Astrocyte (in vitro differentiated cells and primary cell): Measurements from ENCODE around the gene USP44. TPM values are rescaled to one million over a fixed set of nuclear protein-coding genes. Genes with fewer than 3 reads are reported as not detected.

Source experiments
- DNase-seq: peaks from one replicate; pipeline ENCODE4 v3.0.0-alpha.2; 2010; ENCODE audit warnings: low read depth
- FAIRE-seq: peaks from 2 replicates; lab custom pipeline; 2011; peaks lifted over from hg19 to GRCh38; lab: Jason Lieb, UNC
- H2AFZ ChIP-seq: 2 replicates; pipeline ENCODE4 v1.6.0; 2012; ENCODE audit warnings: low read depth, low read length, inconsistent platforms
- H3K27ac ChIP-seq: 2 replicates; pipeline ENCODE4 v1.5.1; 2011; ENCODE audit warnings: low read depth, low read length, inconsistent platforms
- H3K27me3 ChIP-seq: 2 replicates; pipeline ENCODE4 v1.6.0; 2011; ENCODE audit warnings: low read length, inconsistent platforms; ENCODE audit not compliant: insufficient read depth
- H3K36me3 ChIP-seq: 2 replicates; pipeline ENCODE4 v1.5.1; 2011; ENCODE audit warnings: low read length, inconsistent platforms; ENCODE audit not compliant: insufficient read depth
- H3K4me1 ChIP-seq: 2 replicates; pipeline ENCODE4 v1.5.1; 2011; ENCODE audit warnings: low read length, inconsistent platforms; ENCODE audit not compliant: insufficient read depth
- H3K4me2 ChIP-seq: 2 replicates; pipeline ENCODE4 v1.6.0; 2012; ENCODE audit warnings: low read length, inconsistent platforms
- H3K4me3 ChIP-seq: 2 replicates; pipeline ENCODE4 v1.5.1; 2011; ENCODE audit warnings: low read depth, mild to moderate bottlenecking, low read length, inconsistent platforms; ENCODE audit not compliant: insufficient read depth
- H3K79me2 ChIP-seq: 2 replicates; pipeline ENCODE4 v1.6.0; 2012; ENCODE audit warnings: mild to moderate bottlenecking, low read length, inconsistent platforms; ENCODE audit not compliant: insufficient read depth
- H3K9ac ChIP-seq: 2 replicates; pipeline ENCODE4 v1.6.0; 2012; ENCODE audit warnings: mild to moderate bottlenecking, low read length, inconsistent platforms
- H3K9me3 ChIP-seq: 2 replicates; pipeline ENCODE4 v1.5.1; 2012; ENCODE audit warnings: low read depth, mild to moderate bottlenecking, low read length, inconsistent platforms; ENCODE audit not compliant: insufficient read depth
- H4K20me1 ChIP-seq: 2 replicates; pipeline ENCODE4 v1.6.0; 2012; ENCODE audit warnings: low read length, inconsistent platforms; ENCODE audit not compliant: insufficient read depth
- H3K27ac Mint-ChIP-seq: one replicate; pipeline ENCODE4 v1.8.0; 2021; ENCODE audit warnings: mild to moderate bottlenecking, mixed read lengths; ENCODE audit not compliant: unreplicated experiment
- H3K27me3 Mint-ChIP-seq: one replicate; pipeline ENCODE4 v1.8.0; 2021; ENCODE audit warnings: low read depth, mixed read lengths; ENCODE audit not compliant: unreplicated experiment
- H3K36me3 Mint-ChIP-seq: one replicate; pipeline ENCODE4 v1.8.0; 2021; ENCODE audit warnings: low read depth, mixed read lengths; ENCODE audit not compliant: unreplicated experiment
- H3K4me1 Mint-ChIP-seq: one replicate; pipeline ENCODE4 v1.8.0; 2021; ENCODE audit warnings: low read depth, mixed read lengths; ENCODE audit not compliant: unreplicated experiment
- H3K4me3 Mint-ChIP-seq: one replicate; pipeline ENCODE4 v1.8.0; 2021; ENCODE audit warnings: mild to moderate bottlenecking, moderate library complexity, mixed read lengths; ENCODE audit not compliant: unreplicated experiment
- H3K9me3 Mint-ChIP-seq: one replicate; pipeline ENCODE4 v1.8.0; 2021; ENCODE audit warnings: mild to moderate bottlenecking, mixed read lengths; ENCODE audit not compliant: unreplicated experiment
- EZH2 ChIP-seq: IDR thresholded peaks from 2 replicates; pipeline ENCODE4 v1.6.1; 2012; ENCODE audit warnings: mild to moderate bottlenecking, low read length, inconsistent platforms; ENCODE audit not compliant: insufficient read depth
- total RNA-seq: library from RNA; stranded (reverse); gene quantifications from 2 replicates; pipeline ENCODE4 v1.2.1, GENCODE V29; 2021
- TF ChIP-seq, protein P1 (sequence below): IDR thresholded peaks from 2 replicates; pipeline ENCODE4 v1.5.1; 2011; ENCODE audit warnings: low read depth, mild to moderate bottlenecking, inconsistent platforms, low read length, moderate library complexity; ENCODE audit not compliant: insufficient read depth

The USP44 gene
- total RNA-seq, 1 donor from 2014 or later, result 5.4 TPM

DNA sequence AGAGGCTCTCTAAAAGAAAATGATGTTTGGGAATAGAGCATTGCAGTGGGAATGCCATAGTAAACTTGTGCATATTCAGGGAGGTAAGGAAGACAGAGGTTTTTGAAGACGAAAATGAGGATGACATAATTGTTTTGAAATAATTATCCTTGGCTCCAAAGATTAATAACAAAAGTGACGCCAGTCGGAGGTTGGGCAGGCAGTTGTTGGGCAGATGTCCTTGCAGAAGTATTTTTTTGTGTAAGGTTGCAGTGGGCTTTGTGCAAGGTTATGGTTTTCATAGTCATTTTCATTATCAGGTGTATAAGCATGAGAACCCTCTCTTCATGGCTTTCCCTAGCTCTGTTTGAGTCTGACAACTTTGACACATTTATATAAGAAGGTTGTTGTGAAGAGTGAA is 42.0 kb downstream of the USP44 start:
- Histone ChIP-seq H3K4me2 (no peak overlapping the region), H3K27ac (no peak overlapping the region), H3K9me3 (no peaks in the 10 kb centered on the region), H3K36me3 (peaks cover 54% of the 10 kb centered on the region), H3K4me3 (no peak overlapping the region), H2AFZ (no peak overlapping the region), H3K79me2 (peaks cover 11% of the 10 kb centered on the region), H3K27me3 (no peaks in the 10 kb centered on the region), H4K20me1 (peaks cover 13% of the 10 kb centered on the region), H3K4me1 (no peaks in the 10 kb centered on the region), H3K9ac (no peak overlapping the region)
- H3K27ac Mint-ChIP-seq, result no peak overlapping the region
- H3K27me3 Mint-ChIP-seq, result no peaks in the 10 kb centered on the region
- peaks cover 20% of the 10 kb centered on the region for H3K36me3 Mint-ChIP-seq
- TF ChIP-seq, protein P1, sequence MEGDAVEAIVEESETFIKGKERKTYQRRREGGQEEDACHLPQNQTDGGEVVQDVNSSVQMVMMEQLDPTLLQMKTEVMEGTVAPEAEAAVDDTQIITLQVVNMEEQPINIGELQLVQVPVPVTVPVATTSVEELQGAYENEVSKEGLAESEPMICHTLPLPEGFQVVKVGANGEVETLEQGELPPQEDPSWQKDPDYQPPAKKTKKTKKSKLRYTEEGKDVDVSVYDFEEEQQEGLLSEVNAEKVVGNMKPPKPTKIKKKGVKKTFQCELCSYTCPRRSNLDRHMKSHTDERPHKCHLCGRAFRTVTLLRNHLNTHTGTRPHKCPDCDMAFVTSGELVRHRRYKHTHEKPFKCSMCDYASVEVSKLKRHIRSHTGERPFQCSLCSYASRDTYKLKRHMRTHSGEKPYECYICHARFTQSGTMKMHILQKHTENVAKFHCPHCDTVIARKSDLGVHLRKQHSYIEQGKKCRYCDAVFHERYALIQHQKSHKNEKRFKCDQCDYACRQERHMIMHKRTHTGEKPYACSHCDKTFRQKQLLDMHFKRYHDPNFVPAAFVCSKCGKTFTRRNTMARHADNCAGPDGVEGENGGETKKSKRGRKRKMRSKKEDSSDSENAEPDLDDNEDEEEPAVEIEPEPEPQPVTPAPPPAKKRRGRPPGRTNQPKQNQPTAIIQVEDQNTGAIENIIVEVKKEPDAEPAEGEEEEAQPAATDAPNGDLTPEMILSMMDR, result no peak
- TF ChIP-seq EZH2, result no peak
- no peaks in the 10 kb centered on the region for H3K9me3 Mint-ChIP-seq
- no peak for DNase-seq
- H3K4me1 Mint-ChIP-seq, result no peaks in the 10 kb centered on the region
- H3K4me3 Mint-ChIP-seq, result no peak overlapping the region
- FAIRE-seq, result no peak

DNA sequence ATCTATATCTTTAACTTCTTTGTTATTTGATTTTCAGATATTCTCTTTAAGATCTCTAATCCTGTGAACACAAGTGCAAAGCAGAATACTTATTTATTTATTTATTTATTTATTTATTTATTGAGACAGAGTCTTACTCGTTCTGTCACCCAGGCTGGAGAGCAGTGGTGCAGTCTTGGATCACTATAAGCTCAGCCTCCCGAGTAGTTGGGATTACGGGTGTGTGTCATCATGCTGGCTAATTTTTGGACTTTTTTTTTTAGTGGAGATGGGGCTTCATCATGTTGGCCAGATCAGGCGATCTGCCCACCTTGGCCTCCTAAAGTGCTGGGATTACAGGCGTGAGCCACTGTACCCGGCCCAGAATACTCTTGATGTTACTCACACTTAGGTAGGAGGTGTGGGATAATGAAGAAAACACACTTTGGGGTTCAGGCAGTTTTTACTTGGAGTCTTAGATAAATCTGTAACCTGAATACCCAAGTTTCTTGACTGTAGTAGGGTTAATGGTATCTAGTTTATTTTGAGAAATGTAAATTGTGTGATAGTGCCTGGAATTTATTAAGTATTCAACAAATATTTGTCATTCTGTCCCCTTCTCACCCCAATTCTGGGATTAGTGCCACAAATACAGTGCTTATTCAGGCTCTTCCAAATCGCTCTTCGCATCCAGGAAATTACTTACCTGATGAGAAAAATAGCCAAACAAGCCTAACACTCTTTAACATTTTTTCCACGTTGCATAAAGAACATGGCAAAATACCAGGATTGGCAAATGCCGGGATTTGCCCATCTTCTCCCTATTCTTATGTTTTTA is 44.4 kb downstream of the USP44 start:
- no peak overlapping the region for H3K27ac ChIP-seq
- H2AFZ ChIP-seq, result no peak overlapping the region
- H3K4me2 ChIP-seq, result no peak overlapping the region
- TF ChIP-seq, protein P1, result no peak
- TF ChIP-seq EZH2, result no peak
- H3K27me3 Mint-ChIP-seq, result no peaks in the 10 kb centered on the region
- H3K9me3 Mint-ChIP-seq, result no peaks in the 10 kb centered on the region
- peaks cover 22% of the 10 kb centered on the region for H3K79me2 ChIP-seq
- peaks cover 24% of the 10 kb centered on the region for H4K20me1 ChIP-seq
- FAIRE-seq, result no peak
- peaks cover 40% of the 10 kb centered on the region for H3K36me3 ChIP-seq
- H3K9me3 ChIP-seq, result no peaks in the 10 kb centered on the region
- H3K27ac Mint-ChIP-seq, result peak overlapping the region; percentile 12
- no peaks in the 10 kb centered on the region for H3K4me1 Mint-ChIP-seq
- H3K9ac ChIP-seq, result no peak overlapping the region
- H3K27me3 ChIP-seq, result no peaks in the 10 kb centered on the region
- DNase-seq, result no peak
- no peak overlapping the region for H3K4me3 ChIP-seq
- H3K4me1 ChIP-seq, result no peaks in the 10 kb centered on the region
- no peak overlapping the region for H3K4me3 Mint-ChIP-seq
- H3K36me3 Mint-ChIP-seq, result peaks cover 26% of the 10 kb centered on the region

DNA sequence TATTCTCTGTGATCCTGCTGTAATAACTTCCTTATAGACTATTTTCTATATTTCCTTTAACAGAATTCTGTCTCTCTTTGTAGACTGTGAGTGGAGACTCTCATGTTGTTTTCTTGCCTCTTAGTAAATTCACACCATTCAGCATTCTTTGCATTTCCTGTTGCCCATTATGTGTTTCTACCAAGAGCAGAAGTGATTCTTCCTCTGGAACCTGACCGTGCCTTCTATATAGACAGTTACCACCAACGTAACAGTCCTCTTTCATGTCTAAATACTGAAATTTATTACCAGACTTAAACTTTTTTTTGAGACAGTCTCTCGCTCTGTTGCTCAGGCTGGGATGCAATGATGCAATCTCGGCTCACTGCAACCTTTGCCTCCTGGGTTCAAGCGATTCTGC is 46.2 kb downstream of the USP44 start:
- Histone ChIP-seq H3K79me2 (peaks cover 35% of the 10 kb centered on the region), H3K36me3 (peaks cover 33% of the 10 kb centered on the region), H2AFZ (no peak overlapping the region), H3K4me2 (no peak overlapping the region), H4K20me1 (peaks cover 18% of the 10 kb centered on the region), H3K4me3 (no peak overlapping the region), H3K9ac (no peak overlapping the region), H3K27ac (no peak overlapping the region), H3K9me3 (no peaks in the 10 kb centered on the region), H3K27me3 (no peaks in the 10 kb centered on the region), H3K4me1 (no peaks in the 10 kb centered on the region)
- no peak for FAIRE-seq
- H3K4me1 Mint-ChIP-seq, result no peaks in the 10 kb centered on the region
- H3K9me3 Mint-ChIP-seq, result no peaks in the 10 kb centered on the region
- H3K27ac Mint-ChIP-seq, result no peak overlapping the region
- no peak for DNase-seq
- peaks cover 24% of the 10 kb centered on the region for H3K36me3 Mint-ChIP-seq
- no peak overlapping the region for H3K4me3 Mint-ChIP-seq
- TF ChIP-seq EZH2, result no peak
- TF ChIP-seq, protein P1, result no peak
- no peaks in the 10 kb centered on the region for H3K27me3 Mint-ChIP-seq
